Measurements from ENCODE around the gene NEB.

Gene NEB

GRCh38 chr2:151630372-151630771 is 103.9 kb downstream of the NEB start:
- no peaks in the 10 kb centered on the region for H3K27me3 ChIP-seq (replicated peaks in 2 of 5; ENCODE audit: control insufficient read depth in 4 of 5, insufficient read depth in 5 of 5, low read length in 4 of 5)
- no peak for DNase-seq
- POLR2A ChIA-PET: no interaction called here
- H3K36me3 ChIP-seq (ENCODE audit: control insufficient read depth in 4 of 4, insufficient read depth in 4 of 4, low read length in 3 of 4): no peaks in the 10 kb centered on the region
- H3K9me3 ChIP-seq (ENCODE audit: control extremely low read depth in 1 of 5, control insufficient read depth in 4 of 5, insufficient read depth in 2 of 5, low read depth in 1 of 5, low read length in 4 of 5): peaks cover 0 to 7% (median 2%) of the 10 kb centered on the region in 5 experiments
- H3K4me3 ChIP-seq (ENCODE audit: control insufficient read depth in 1 of 7, extremely low read depth in 1 of 7, insufficient read depth in 4 of 7, low read depth in 2 of 7, low read length in 6 of 7): no peak overlapping the region
- CTCF ChIA-PET: no interaction called here
- H3K27ac ChIP-seq (ENCODE audit: insufficient read depth in 1 of 2, low read depth in 1 of 2, low read length in 2 of 2, poor library complexity in 1 of 2, severe bottlenecking in 2 of 2): no peak overlapping the region
- no peaks in the 10 kb centered on the region for H3K4me1 ChIP-seq (ENCODE audit: control extremely low read depth in 1 of 4, control insufficient read depth in 4 of 4, insufficient read depth in 4 of 4, low read length in 3 of 4)
- no CpG with 5 or more reads among the region's 1 CpG for WGBS (ENCODE audit: insufficient coverage)

- ChIA-PET POLR2A (no interaction called here), CTCF (interaction anchor here (1.8 kb wide), 1 partner anchor 12 kb away, joined by 4 read pairs; no protein-coding TSS in a partner anchor)
- WGBS (ENCODE audit: insufficient coverage): 96% methylated on average over 6 of the region's 6 CpGs
- no peak for DNase-seq
- H3K27ac ChIP-seq (ENCODE audit: insufficient read depth in 1 of 2, low read depth in 1 of 2, low read length in 2 of 2, poor library complexity in 1 of 2, severe bottlenecking in 2 of 2): no peak overlapping the region
- H3K9me3 ChIP-seq (ENCODE audit: control extremely low read depth in 1 of 5, control insufficient read depth in 4 of 5, insufficient read depth in 2 of 5, low read depth in 1 of 5, low read length in 4 of 5): no peaks in the 10 kb centered on the region
- no peaks in the 10 kb centered on the region for H3K27me3 ChIP-seq (replicated peaks in 2 of 5; ENCODE audit: control insufficient read depth in 4 of 5, insufficient read depth in 5 of 5, low read length in 4 of 5)
- H3K4me3 ChIP-seq (ENCODE audit: control insufficient read depth in 1 of 7, extremely low read depth in 1 of 7, insufficient read depth in 4 of 7, low read depth in 2 of 7, low read length in 6 of 7): no peak overlapping the region
- no peaks in the 10 kb centered on the region for H3K4me1 ChIP-seq (ENCODE audit: control extremely low read depth in 1 of 4, control insufficient read depth in 4 of 4, insufficient read depth in 4 of 4, low read length in 3 of 4)
- no peaks in the 10 kb centered on the region for H3K36me3 ChIP-seq (ENCODE audit: control insufficient read depth in 4 of 4, insufficient read depth in 4 of 4, low read length in 3 of 4)
These were observed 106.9 kb downstream of the NEB start for GRCh38 chr2:151627353-151627752.

GRCh38 chr2:151624271-151624670 is 110.0 kb downstream of the NEB start:
- H3K4me3 ChIP-seq (ENCODE audit: control insufficient read depth in 1 of 7, extremely low read depth in 1 of 7, insufficient read depth in 4 of 7, low read depth in 2 of 7, low read length in 6 of 7): no peak overlapping the region
- H3K27ac ChIP-seq (ENCODE audit: insufficient read depth in 1 of 2, low read depth in 1 of 2, low read length in 2 of 2, poor library complexity in 1 of 2, severe bottlenecking in 2 of 2): no peak overlapping the region
- ChIA-PET POLR2A (no interaction called here), CTCF (no interaction called here)
- H3K4me1 ChIP-seq (ENCODE audit: control extremely low read depth in 1 of 4, control insufficient read depth in 4 of 4, insufficient read depth in 4 of 4, low read length in 3 of 4): no peaks in the 10 kb centered on the region
- no peaks in the 10 kb centered on the region for H3K36me3 ChIP-seq (ENCODE audit: control insufficient read depth in 4 of 4, insufficient read depth in 4 of 4, low read length in 3 of 4)
- no peak for DNase-seq
- no peaks in the 10 kb centered on the region for H3K9me3 ChIP-seq (ENCODE audit: control extremely low read depth in 1 of 5, control insufficient read depth in 4 of 5, insufficient read depth in 2 of 5, low read depth in 1 of 5, low read length in 4 of 5)
- H3K27me3 ChIP-seq (replicated peaks in 2 of 5; ENCODE audit: control insufficient read depth in 4 of 5, insufficient read depth in 5 of 5, low read length in 4 of 5): no peaks in the 10 kb centered on the region

- CTCF ChIA-PET: no interaction called here
- DNase-seq: no peak
- POLR2A ChIA-PET: no interaction called here
- no peak overlapping the region for H3K27ac ChIP-seq (ENCODE audit: insufficient read depth in 1 of 2, low read depth in 1 of 2, low read length in 2 of 2, poor library complexity in 1 of 2, severe bottlenecking in 2 of 2)
- H3K4me3 ChIP-seq (ENCODE audit: control insufficient read depth in 1 of 7, extremely low read depth in 1 of 7, insufficient read depth in 4 of 7, low read depth in 2 of 7, low read length in 6 of 7): no peak overlapping the region
- H3K9me3 ChIP-seq (ENCODE audit: control extremely low read depth in 1 of 5, control insufficient read depth in 4 of 5, insufficient read depth in 2 of 5, low read depth in 1 of 5, low read length in 4 of 5): no peaks in the 10 kb centered on the region
- no peaks in the 10 kb centered on the region for H3K36me3 ChIP-seq (ENCODE audit: control insufficient read depth in 4 of 4, insufficient read depth in 4 of 4, low read length in 3 of 4)
- no peaks in the 10 kb centered on the region for H3K27me3 ChIP-seq (replicated peaks in 2 of 5; ENCODE audit: control insufficient read depth in 4 of 5, insufficient read depth in 5 of 5, low read length in 4 of 5)
- no peaks in the 10 kb centered on the region for H3K4me1 ChIP-seq (ENCODE audit: control extremely low read depth in 1 of 4, control insufficient read depth in 4 of 4, insufficient read depth in 4 of 4, low read length in 3 of 4)
These were observed 110.6 kb downstream of the NEB start for GRCh38 chr2:151623631-151624030.

GRCh38 chr2:151620761-151621160 is 113.5 kb downstream of the NEB start:
- 100% methylated on average over 1 of the region's 3 CpGs for WGBS (ENCODE audit: insufficient coverage)
- no peaks in the 10 kb centered on the region for H3K36me3 ChIP-seq (ENCODE audit: control insufficient read depth in 4 of 4, insufficient read depth in 4 of 4, low read length in 3 of 4)
- CTCF ChIA-PET: interaction anchor here (1.5 kb wide), 1 partner anchor 17 kb away, joined by 4 read pairs; no protein-coding TSS in a partner anchor
- no peak for DNase-seq
- POLR2A ChIA-PET: no interaction called here
- no peaks in the 10 kb centered on the region for H3K4me1 ChIP-seq (ENCODE audit: control extremely low read depth in 1 of 4, control insufficient read depth in 4 of 4, insufficient read depth in 4 of 4, low read length in 3 of 4)
- H3K27me3 ChIP-seq (replicated peaks in 2 of 5; ENCODE audit: control insufficient read depth in 4 of 5, insufficient read depth in 5 of 5, low read length in 4 of 5): no peaks in the 10 kb centered on the region
- H3K9me3 ChIP-seq (ENCODE audit: control extremely low read depth in 1 of 5, control insufficient read depth in 4 of 5, insufficient read depth in 2 of 5, low read depth in 1 of 5, low read length in 4 of 5): no peaks in the 10 kb centered on the region
- no peak overlapping the region for H3K4me3 ChIP-seq (ENCODE audit: control insufficient read depth in 1 of 7, extremely low read depth in 1 of 7, insufficient read depth in 4 of 7, low read depth in 2 of 7, low read length in 6 of 7)
- H3K27ac ChIP-seq (ENCODE audit: insufficient read depth in 1 of 2, low read depth in 1 of 2, low read length in 2 of 2, poor library complexity in 1 of 2, severe bottlenecking in 2 of 2): no peak overlapping the region

GRCh38 chr2:151619337-151619989 is 114.8 kb downstream of the NEB start:
- Histone ChIP-seq H3K27ac (ENCODE audit: insufficient read depth in 1 of 2, low read depth in 1 of 2, low read length in 2 of 2, poor library complexity in 1 of 2, severe bottlenecking in 2 of 2) (no peak overlapping the region), H3K4me1 (ENCODE audit: control extremely low read depth in 1 of 4, control insufficient read depth in 4 of 4, insufficient read depth in 4 of 4, low read length in 3 of 4) (peaks cover 0 to 3% (median 0%) of the 10 kb centered on the region in 4 experiments), H3K27me3 (replicated peaks in 2 of 5; ENCODE audit: control insufficient read depth in 4 of 5, insufficient read depth in 5 of 5, low read length in 4 of 5) (no peaks in the 10 kb centered on the region), H3K36me3 (ENCODE audit: control insufficient read depth in 4 of 4, insufficient read depth in 4 of 4, low read length in 3 of 4) (no peaks in the 10 kb centered on the region), H3K4me3 (ENCODE audit: control insufficient read depth in 1 of 7, extremely low read depth in 1 of 7, insufficient read depth in 4 of 7, low read depth in 2 of 7, low read length in 6 of 7) (no peak overlapping the region), H3K9me3 (ENCODE audit: control extremely low read depth in 1 of 5, control insufficient read depth in 4 of 5, insufficient read depth in 2 of 5, low read depth in 1 of 5, low read length in 4 of 5) (no peaks in the 10 kb centered on the region)
- POLR2A ChIA-PET: no interaction called here
- 91% methylated on average over 11 of the region's 13 CpGs for WGBS (ENCODE audit: insufficient coverage)
- no peak for DNase-seq
- CTCF ChIA-PET: no interaction called here

GRCh38 chr2:151616760-151617339 is 117.4 kb downstream of the NEB start:
- Histone ChIP-seq H3K27ac (ENCODE audit: insufficient read depth in 1 of 2, low read depth in 1 of 2, low read length in 2 of 2, poor library complexity in 1 of 2, severe bottlenecking in 2 of 2) (no peak overlapping the region), H3K4me3 (ENCODE audit: control insufficient read depth in 1 of 7, extremely low read depth in 1 of 7, insufficient read depth in 4 of 7, low read depth in 2 of 7, low read length in 6 of 7) (no peak overlapping the region), H3K27me3 (replicated peaks in 2 of 5; ENCODE audit: control insufficient read depth in 4 of 5, insufficient read depth in 5 of 5, low read length in 4 of 5) (no peaks in the 10 kb centered on the region), H3K36me3 (ENCODE audit: control insufficient read depth in 4 of 4, insufficient read depth in 4 of 4, low read length in 3 of 4) (no peaks in the 10 kb centered on the region), H3K9me3 (ENCODE audit: control extremely low read depth in 1 of 5, control insufficient read depth in 4 of 5, insufficient read depth in 2 of 5, low read depth in 1 of 5, low read length in 4 of 5) (no peaks in the 10 kb centered on the region), H3K4me1 (ENCODE audit: control extremely low read depth in 1 of 4, control insufficient read depth in 4 of 4, insufficient read depth in 4 of 4, low read length in 3 of 4) (peaks cover 0 to 3% (median 0%) of the 10 kb centered on the region in 4 experiments)
- CTCF ChIA-PET: no interaction called here
- POLR2A ChIA-PET: no interaction called here
- no CpG with 5 or more reads among the region's 2 CpGs for WGBS (ENCODE audit: insufficient coverage)
- DNase-seq: no peak
